MM.1S (cell line): Measurements from ENCODE around the gene CPLX1.

Source experiments
- CTCF ChIP-seq: fragments of 300-600 bp; sonication (generic); IDR thresholded peaks from 2 replicates; pipeline ENCODE4 v1.5.1; 2016; ENCODE audit warnings: antibody characterized with exemption, low read length, mixed read lengths
- EZH2 ChIP-seq: fragments of 300-600 bp; sonication (generic); optimal IDR thresholded peaks from 2 replicates; pipeline ENCODE3; 2017; ENCODE audit warnings: low read depth, mild to moderate bottlenecking, antibody characterized with exemption, low read length, mixed read lengths
- EZH2phosphoT487 ChIP-seq: fragments of 300-600 bp; sonication (generic); IDR thresholded peaks from 2 replicates; pipeline ENCODE4 v1.6.1; 2018; ENCODE audit warnings: antibody characterized with exemption, low read length

GRCh38 chr4:818106-818921 lies 7.6 kb downstream of the CPLX1 start:
- TF ChIP-seq CTCF: no peak
- no peak for TF ChIP-seq EZH2
- no peak for TF ChIP-seq EZH2phosphoT487
